HG03097 (cell line): ENCODE measurements around the gene PARK7.
"Not testable (repeated sequence)": the region's sequence is repeated elsewhere in the genome, so short reads cannot be mapped to it uniquely, and the experiment has no call there.

Experiments
- ATAC-seq: cut with Tn5 transposase; IDR thresholded peaks from one replicate; pipeline ENCODE4 v1.9.1; 2021; ENCODE audit not compliant: unreplicated experiment, low FRiP score

Gene PARK7

DNA sequence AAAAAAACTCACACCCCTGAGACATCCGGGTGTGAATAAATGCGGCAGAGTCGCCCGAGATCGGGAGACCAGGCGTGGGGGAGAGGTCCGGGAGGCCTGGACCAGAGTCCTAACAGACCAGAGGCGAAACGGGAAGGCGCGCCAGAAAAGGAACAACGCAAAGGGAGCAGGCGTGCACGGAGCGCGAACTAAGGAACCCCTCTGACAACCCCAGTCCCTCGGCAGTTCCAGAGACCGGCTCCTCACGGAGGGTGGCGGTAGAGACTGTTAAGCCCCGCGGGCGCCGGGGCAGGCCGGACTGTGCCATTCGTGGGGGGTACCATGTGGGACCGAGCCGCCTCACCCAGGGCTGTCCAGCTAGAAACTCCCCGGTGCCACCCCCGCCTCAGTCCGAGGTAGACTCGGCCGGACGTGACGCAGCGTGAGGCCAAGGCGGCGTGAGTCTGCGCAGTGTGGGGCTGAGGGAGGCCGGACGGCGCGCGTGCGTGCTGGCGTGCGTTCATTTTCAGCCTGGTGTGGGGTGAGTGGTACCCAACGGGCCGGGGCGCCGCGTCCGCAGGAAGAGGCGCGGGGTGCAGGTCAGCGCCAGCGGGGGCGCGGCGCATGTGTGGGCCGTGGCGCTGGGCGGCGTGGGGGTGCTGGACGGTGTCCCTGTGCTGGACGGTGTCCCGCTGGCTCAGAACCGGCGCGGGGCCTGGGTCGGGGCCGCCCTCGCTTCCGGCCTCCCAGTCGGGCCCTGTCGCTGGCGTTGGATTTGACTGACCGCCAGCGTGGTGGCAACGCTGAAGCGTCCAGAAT lies at the start of gene PARK7:
TSS of gene PARK7 (plus strand) at position 496 of the 798 bp plus-strand sequence. CDS start 1,075 bp downstream, outside the sequence.
- ATAC-seq = peak; percentile 96

GRCh38 chr1:7912145-7912544 lies 49.4 kb upstream of the PARK7 start:
- no peak for ATAC-seq

GRCh38 chr1:7912743-7913557 lies 48.6 kb upstream of the PARK7 start:
- ATAC-seq = no peak

DNA sequence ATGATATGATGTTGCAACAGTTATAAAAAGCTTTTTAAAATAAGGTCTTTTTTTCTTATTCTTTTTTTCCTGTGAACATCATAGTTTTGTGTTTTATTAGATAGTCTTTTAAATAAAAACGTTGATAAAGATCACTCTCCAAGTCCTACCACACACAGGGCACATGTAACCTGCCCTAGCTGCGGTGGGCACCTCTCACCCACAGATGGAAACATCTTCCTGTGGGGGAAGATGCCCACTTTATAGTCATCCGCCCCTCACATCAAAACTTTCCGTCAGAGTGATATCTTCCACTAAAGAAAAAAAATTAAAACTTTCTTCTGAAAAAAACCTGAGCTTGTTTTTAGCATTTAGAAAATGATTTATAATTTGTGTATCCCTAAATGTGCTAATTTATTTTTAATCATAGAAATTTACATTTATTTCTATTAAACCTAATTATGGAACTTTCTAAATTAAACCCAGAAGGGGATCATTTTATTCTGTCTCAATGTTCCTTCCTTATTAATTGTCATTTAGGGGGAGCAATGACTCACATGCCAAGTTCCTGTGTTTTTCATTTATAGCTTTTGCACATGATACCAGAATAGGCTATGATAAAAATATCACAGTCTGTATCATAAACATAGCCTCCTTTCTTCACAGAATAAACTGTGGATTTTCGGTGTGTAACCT lies 45.5 kb upstream of the PARK7 start:
- ATAC-seq = no peak

DNA sequence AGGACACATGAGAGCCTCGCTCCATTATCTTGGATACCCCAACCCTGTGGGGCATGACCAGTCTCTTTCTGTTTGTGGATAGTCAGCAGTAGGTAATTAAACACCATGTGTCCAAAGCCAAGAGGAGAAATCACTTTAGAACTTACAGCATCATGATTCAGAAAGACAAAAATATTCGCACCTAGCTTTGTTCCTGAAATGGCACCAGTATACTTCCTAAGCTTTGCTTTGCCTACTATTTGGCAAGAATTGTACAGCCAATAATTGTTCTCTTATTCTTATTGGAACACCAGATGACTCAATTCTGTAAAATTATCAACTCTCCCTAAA lies 45.0 kb upstream of the PARK7 start:
- no peak for ATAC-seq

DNA sequence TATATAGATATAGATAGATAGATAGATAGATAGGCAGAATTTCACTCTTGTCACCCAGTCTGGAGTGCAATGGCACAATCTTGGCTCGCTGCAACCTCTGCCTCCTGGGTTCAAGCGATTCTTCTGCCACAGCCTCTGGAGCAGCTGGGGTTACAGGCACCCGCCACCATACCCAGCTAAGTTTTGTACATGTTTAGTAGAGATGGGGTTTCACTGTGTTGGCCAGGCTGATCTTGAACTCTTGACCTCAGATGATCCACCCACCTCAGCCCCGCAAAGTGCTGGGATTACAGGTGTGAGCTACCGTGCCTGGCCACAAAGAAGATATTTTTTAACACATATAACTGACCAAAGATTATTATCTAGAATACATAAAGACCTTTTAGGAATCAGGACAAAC lies 43.5 kb upstream of the PARK7 start:
- not testable (repeated sequence) for ATAC-seq

DNA sequence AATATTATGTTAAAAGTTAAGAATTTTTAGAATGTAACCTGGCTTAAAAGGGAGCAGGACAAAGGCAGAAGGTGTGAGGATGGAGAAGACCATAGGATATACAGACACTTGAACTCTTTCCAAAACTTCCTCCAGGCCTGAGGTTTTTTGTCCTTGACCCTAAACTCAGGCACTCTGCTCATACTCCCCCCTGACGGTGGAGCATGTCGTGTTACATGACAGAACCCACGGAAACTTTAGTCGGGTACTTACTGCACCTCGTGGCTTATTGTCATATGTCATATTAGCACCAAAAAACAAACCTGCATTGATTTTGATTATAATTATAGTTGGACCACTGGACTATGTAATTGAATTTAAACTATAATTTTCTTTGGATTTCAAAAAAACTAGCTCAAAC lies 41.6 kb upstream of the PARK7 start:
- ATAC-seq = no peak

DNA sequence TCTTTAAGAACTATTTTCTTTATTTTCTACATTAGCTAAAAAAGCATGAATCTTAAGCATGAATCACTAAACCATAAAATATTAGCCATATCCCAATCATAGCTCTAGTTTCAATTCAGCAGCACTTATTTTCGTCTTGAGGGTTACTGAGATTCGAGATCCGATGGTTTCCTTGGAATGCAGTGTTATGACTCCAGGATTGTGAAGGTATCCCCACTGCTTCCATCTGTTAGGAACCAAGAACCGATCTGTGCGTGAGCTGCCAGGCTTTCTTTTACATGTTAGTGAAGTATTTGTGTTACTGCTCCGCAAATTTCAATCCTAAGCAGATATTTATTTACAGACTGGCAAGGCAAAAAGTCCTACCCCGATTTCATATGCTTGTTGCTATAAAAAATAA lies 39.7 kb upstream of the PARK7 start:
- ATAC-seq = no peak

GRCh38 chr1:7922301-7922700 lies 39.2 kb upstream of the PARK7 start:
- ATAC-seq = no peak

DNA sequence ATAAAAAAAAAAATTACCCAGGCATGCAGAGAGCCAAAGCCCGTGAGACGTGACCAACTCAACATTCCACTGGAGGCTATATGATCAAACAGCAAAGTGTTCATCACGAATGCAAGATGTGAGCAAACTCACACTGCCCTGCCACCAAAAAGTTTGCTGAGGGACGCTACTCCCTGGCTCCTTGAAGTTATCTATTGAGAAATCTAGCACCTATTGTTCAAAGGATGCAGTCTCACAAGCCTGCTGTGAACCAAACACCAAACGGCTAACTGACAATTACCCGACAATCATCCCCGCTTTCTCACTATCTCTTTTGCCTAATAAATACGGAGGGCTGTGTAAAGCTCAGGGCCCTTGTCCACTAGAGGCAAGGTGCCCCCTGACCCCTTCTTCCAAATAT lies 34.5 kb upstream of the PARK7 start:
- ATAC-seq = not testable (repeated sequence)

DNA sequence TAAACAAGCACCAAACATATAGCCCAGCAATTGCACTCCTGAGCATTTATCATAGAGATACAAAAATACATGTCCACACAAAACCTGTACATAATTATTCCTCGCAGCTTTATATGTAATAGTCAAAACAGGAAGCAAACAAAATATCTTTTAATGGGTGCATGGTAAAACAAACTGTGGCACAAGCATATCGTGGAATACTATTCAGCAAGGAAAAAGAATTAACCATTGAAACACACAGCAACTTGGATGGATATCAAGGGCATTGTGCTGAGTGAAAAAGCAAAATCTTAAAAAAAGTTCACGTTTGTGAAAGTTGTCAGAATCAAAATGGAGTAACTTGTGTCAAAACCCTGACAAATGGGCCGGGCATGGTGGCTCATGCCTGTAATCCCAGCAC lies 33.3 kb upstream of the PARK7 start:
- ATAC-seq = no peak

GRCh38 chr1:7929637-7930036 lies 31.9 kb upstream of the PARK7 start:
- no peak for ATAC-seq

DNA sequence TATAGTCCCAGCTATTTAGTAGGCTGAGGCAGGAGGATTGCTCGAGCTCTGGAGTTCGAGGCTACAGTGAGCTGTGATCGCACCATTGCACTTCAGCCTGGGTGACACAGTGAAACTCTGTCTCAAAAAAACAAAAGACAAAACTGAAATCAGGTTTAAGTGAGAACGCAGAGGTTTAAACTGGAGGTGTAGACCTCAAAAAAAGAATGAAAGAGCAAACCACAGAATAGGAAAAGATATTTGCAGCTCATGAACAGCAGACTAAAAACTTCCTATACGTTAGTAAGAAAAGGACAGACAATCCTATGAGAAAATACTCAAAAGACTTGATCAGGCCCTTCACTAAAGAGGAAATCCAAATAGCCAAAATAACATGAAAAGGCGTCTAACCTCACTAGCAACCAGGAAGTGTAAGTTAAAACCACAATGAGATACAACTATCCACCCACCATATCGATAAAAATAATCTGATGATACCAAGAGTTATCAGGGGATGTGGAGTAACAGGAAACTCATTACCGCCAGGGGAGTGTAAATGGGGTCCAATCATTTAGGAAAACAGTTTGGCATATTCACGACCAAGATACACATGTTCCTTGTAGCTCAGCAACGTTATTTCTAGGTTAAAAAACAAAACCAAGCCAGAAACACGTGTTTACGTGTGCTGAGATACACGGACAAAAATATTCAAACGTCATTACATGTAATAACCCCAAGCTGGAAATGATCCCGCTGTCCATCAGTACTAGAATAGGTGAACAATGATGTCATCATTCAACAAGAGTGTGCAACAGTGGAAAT lies 30.7 kb upstream of the PARK7 start:
- ATAC-seq = no peak

DNA sequence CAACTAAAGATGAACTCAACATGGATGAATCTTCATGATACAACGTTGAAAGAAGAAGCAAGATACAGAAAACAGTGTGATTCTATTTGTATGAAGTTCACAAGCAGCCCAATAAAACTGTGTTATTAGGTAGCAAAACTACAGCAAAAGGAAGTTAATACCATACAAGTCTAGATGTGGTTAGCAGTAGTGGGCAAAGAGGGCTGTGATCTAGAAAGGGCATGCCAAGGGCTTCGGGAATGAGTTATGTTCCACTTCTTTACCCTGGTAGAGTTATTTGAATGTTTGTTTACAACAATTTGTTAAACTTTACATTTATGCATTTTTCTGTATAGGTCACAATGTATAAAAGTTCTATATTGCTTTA lies 30.1 kb upstream of the PARK7 start:
- ATAC-seq = no peak

GRCh38 chr1:7932524-7933138 lies 28.9 kb upstream of the PARK7 start:
- no peak for ATAC-seq

DNA sequence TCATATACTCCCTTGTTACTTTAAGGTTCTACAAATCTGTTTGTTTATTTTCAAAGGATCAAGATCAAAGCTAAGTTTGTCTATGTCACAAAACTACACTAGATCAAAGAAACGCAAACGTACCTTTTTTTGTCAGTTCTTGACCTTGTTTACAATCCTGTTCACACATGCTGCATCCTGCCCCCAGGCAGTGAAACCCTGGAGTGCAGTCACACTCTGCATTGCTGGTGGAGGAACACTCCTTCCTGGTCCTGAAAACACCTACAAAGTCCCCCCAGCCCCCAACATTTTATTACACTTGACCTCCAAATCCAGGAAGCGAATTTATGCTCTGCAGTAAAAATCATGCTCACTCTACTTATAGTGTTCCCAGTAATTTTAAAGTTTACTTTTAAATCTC lies 23.4 kb upstream of the PARK7 start:
- ATAC-seq = no peak

- ATAC-seq = no peak
These were observed 21.5 kb upstream of the PARK7 start for GRCh38 chr1:7940034-7940433.

DNA sequence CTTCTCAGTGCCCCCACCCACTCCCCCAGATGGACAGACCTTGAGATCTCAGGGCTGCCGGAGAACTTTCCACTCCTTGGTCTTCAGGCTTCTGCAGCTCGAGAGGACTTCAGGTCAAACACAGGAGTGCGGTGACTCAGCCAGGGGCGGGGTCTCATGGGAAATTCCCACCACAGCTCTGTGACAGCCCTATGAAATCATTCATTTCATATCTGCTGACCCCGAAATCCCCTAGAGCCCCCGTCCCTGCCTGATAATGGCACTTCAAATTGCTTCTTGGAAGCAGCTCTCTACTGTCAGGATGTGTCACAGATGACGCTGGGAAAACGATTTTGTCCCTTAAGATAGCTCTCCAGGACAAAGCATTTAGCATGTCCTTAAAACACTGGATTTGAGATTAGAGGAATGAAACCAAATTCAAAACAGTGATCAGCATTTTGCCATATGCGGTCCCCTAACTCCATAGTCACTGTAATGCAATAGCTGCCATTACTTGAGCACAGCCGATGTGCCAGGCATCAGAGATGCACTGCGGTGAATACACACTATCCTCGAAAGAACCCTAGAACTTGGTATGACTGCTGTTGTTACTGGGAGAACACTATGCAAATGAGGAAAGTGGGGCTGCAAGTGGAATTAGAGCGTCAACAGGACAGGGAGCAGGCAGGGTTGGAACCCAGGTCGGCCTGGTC lies 20.6 kb upstream of the PARK7 start, which contains the start of gene TNFRSF9:
TSS of gene TNFRSF9 (minus strand) at position 95 of the 692 bp plus-strand sequence. CDS start 845 bp downstream, outside the sequence.
- ATAC-seq = no peak

GRCh38 chr1:7941437-7941793 lies 20.1 kb upstream of the PARK7 start:
- ATAC-seq = no peak
